ENCODE results near the gene SLC15A4.
A peak's percentile ranks its signal among the peaks of the same experiment; 100 is the strongest.

The SLC15A4 gene

GRCh38 chr12:128794661-128795529 lies 28.9 kb downstream of the SLC15A4 start:
- H3K36me3 Mint-ChIP-seq: peaks cover 12% of the 10 kb centered on the region
- H3K4me1 Mint-ChIP-seq: peaks cover 10% of the 10 kb centered on the region
- H3K4me3 Mint-ChIP-seq: peak overlapping the region; percentile 7
- no peaks in the 10 kb centered on the region for H3K9me3 Mint-ChIP-seq
- H3K27ac Mint-ChIP-seq: peak overlapping the region; percentile 80
- H3K27me3 Mint-ChIP-seq: no peaks in the 10 kb centered on the region

- H3K4me1 Mint-ChIP-seq: peaks cover 10% of the 10 kb centered on the region
- no peak overlapping the region for H3K27ac Mint-ChIP-seq
- H3K27me3 Mint-ChIP-seq: no peaks in the 10 kb centered on the region
- H3K9me3 Mint-ChIP-seq: no peaks in the 10 kb centered on the region
- H3K36me3 Mint-ChIP-seq: peaks cover 12% of the 10 kb centered on the region
- H3K4me3 Mint-ChIP-seq: no peak overlapping the region
Measured at GRCh38 chr12:128793701-128794100, 30.1 kb downstream of the SLC15A4 start.

GRCh38 chr12:128792881-128793280 lies 30.9 kb downstream of the SLC15A4 start:
- no peaks in the 10 kb centered on the region for H3K27me3 Mint-ChIP-seq
- H3K9me3 Mint-ChIP-seq: no peaks in the 10 kb centered on the region
- H3K4me1 Mint-ChIP-seq: peaks cover 10% of the 10 kb centered on the region
- H3K36me3 Mint-ChIP-seq: peaks cover 11% of the 10 kb centered on the region
- no peak overlapping the region for H3K4me3 Mint-ChIP-seq
- no peak overlapping the region for H3K27ac Mint-ChIP-seq

GRCh38 chr12:128792398-128792797 lies 31.4 kb downstream of the SLC15A4 start:
- Mint-ChIP-seq H3K27ac (peak overlapping the region; percentile 62), H3K27me3 (no peaks in the 10 kb centered on the region), H3K4me1 (peaks cover 10% of the 10 kb centered on the region), H3K9me3 (no peaks in the 10 kb centered on the region), H3K4me3 (no peak overlapping the region), H3K36me3 (peaks cover 8% of the 10 kb centered on the region)

- H3K9me3 Mint-ChIP-seq: no peaks in the 10 kb centered on the region
- H3K36me3 Mint-ChIP-seq: peaks cover 6% of the 10 kb centered on the region
- no peak overlapping the region for H3K4me3 Mint-ChIP-seq
- peak overlapping the region; percentile 62 for H3K27ac Mint-ChIP-seq
- H3K4me1 Mint-ChIP-seq: peaks cover 10% of the 10 kb centered on the region
- H3K27me3 Mint-ChIP-seq: no peaks in the 10 kb centered on the region
Measured at GRCh38 chr12:128791395-128792322, 32.1 kb downstream of the SLC15A4 start.

GRCh38 chr12:128790653-128791373 lies 32.9 kb downstream of the SLC15A4 start:
- Mint-ChIP-seq H3K4me3 (no peak overlapping the region), H3K27ac (no peak overlapping the region), H3K4me1 (peaks cover 10% of the 10 kb centered on the region), H3K36me3 (peaks cover 3% of the 10 kb centered on the region), H3K9me3 (no peaks in the 10 kb centered on the region), H3K27me3 (no peaks in the 10 kb centered on the region)

GRCh38 chr12:128790221-128790620 lies 33.5 kb downstream of the SLC15A4 start:
- peaks cover 10% of the 10 kb centered on the region for H3K4me1 Mint-ChIP-seq
- H3K9me3 Mint-ChIP-seq: no peaks in the 10 kb centered on the region
- H3K27ac Mint-ChIP-seq: no peak overlapping the region
- no peaks in the 10 kb centered on the region for H3K27me3 Mint-ChIP-seq
- H3K4me3 Mint-ChIP-seq: no peak overlapping the region
- peaks cover 3% of the 10 kb centered on the region for H3K36me3 Mint-ChIP-seq

- Mint-ChIP-seq H3K4me3 (no peak overlapping the region), H3K4me1 (peaks cover 5% of the 10 kb centered on the region), H3K27ac (no peak overlapping the region), H3K9me3 (no peaks in the 10 kb centered on the region), H3K36me3 (no peaks in the 10 kb centered on the region), H3K27me3 (no peaks in the 10 kb centered on the region)
Measured at GRCh38 chr12:128789356-128789929, 34.3 kb downstream of the SLC15A4 start.

- Mint-ChIP-seq H3K27ac (no peak overlapping the region), H3K9me3 (no peaks in the 10 kb centered on the region), H3K4me1 (peaks cover 11% of the 10 kb centered on the region), H3K36me3 (no peaks in the 10 kb centered on the region), H3K27me3 (no peaks in the 10 kb centered on the region), H3K4me3 (no peak overlapping the region)
Measured at GRCh38 chr12:128787827-128788226, 35.9 kb downstream of the SLC15A4 start.

- Mint-ChIP-seq H3K9me3 (no peaks in the 10 kb centered on the region), H3K36me3 (no peaks in the 10 kb centered on the region), H3K4me1 (peaks cover 12% of the 10 kb centered on the region), H3K4me3 (no peak overlapping the region), H3K27ac (no peak overlapping the region), H3K27me3 (no peaks in the 10 kb centered on the region)
Measured at GRCh38 chr12:128786741-128787391, 36.9 kb downstream of the SLC15A4 start.

- Mint-ChIP-seq H3K4me3 (no peak overlapping the region), H3K27ac (no peak overlapping the region), H3K9me3 (no peaks in the 10 kb centered on the region), H3K36me3 (no peaks in the 10 kb centered on the region), H3K4me1 (peaks cover 12% of the 10 kb centered on the region), H3K27me3 (no peaks in the 10 kb centered on the region)
Measured at GRCh38 chr12:128784030-128784760, 39.6 kb downstream of the SLC15A4 start.

GRCh38 chr12:128783129-128783574 lies 40.6 kb downstream of the SLC15A4 start:
- Mint-ChIP-seq H3K4me1 (peaks cover 12% of the 10 kb centered on the region), H3K27me3 (no peaks in the 10 kb centered on the region), H3K27ac (peak overlapping the region; percentile 93), H3K36me3 (no peaks in the 10 kb centered on the region), H3K9me3 (no peaks in the 10 kb centered on the region), H3K4me3 (peak overlapping the region; percentile 71)

- Mint-ChIP-seq H3K9me3 (no peaks in the 10 kb centered on the region), H3K4me1 (peaks cover 12% of the 10 kb centered on the region), H3K27me3 (no peaks in the 10 kb centered on the region), H3K27ac (no peak overlapping the region), H3K36me3 (no peaks in the 10 kb centered on the region), H3K4me3 (no peak overlapping the region)
Measured at GRCh38 chr12:128779901-128780300, 43.9 kb downstream of the SLC15A4 start.

GRCh38 chr12:128772249-128772648 lies 51.5 kb downstream of the SLC15A4 start:
- no peaks in the 10 kb centered on the region for H3K36me3 Mint-ChIP-seq
- H3K27ac Mint-ChIP-seq: no peak overlapping the region
- no peaks in the 10 kb centered on the region for H3K9me3 Mint-ChIP-seq
- H3K4me3 Mint-ChIP-seq: no peak overlapping the region
- no peaks in the 10 kb centered on the region for H3K4me1 Mint-ChIP-seq
- H3K27me3 Mint-ChIP-seq: peaks cover 2% of the 10 kb centered on the region
